ENCODE measurements around the gene BCAN. TPM values are rescaled to one million over a fixed set of nuclear protein-coding genes. Genes with fewer than 3 reads are reported as not detected.

BCAN gene
- total and polyA plus RNA-seq, 8 donors = 0.34 to 0.87 (median 0.61) TPM

DNA sequence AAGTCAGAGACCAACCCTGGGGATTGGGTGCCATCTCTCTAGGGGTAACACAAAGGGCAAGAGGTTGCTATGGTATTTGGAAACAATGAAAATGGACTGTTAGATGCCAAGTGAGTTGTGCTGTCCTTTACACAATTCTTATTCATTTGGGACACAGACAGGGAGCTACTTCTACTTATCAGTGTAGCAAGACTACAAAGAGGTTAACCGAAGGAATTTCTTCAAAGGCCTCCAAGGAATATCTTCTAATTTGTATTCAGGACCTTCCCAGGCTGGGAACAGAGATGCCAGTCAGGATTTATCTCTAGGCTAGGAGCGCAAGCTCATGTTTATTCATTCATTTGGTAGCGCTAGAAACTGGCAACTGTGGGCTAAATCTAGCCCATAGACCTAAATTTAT is 47.7 kb upstream of the BCAN start:
- H3K36me3 ChIP-seq = peaks cover 0 to 58% of the 10 kb centered on the region in 2 donors
- H3K4me1 ChIP-seq = peaks cover 5 to 19% of the 10 kb centered on the region in 2 donors
- no peaks in the 10 kb centered on the region for H3K27me3 ChIP-seq
- intact Hi-C loops (cut with DNase I) = no loop called here
- no peaks in the 10 kb centered on the region for H3K9me3 ChIP-seq
- ATAC-seq (no peak), DNase-seq (no peak)
- H3K4me3 ChIP-seq = no peak overlapping the region
- TF ChIP-seq CTCF (IDR thresholded peaks at IDR 0.05) = no peak
- no peak overlapping the region for H3K27ac ChIP-seq

GRCh38 chr1:156595016-156595415 is 46.9 kb upstream of the BCAN start:
- Histone ChIP-seq H3K4me1 (peaks cover 5 to 25% of the 10 kb centered on the region in 2 donors), H3K36me3 (peaks cover 0 to 58% of the 10 kb centered on the region in 2 donors), H3K27me3 (no peaks in the 10 kb centered on the region), H3K27ac (no peak overlapping the region), H3K9me3 (no peaks in the 10 kb centered on the region), H3K4me3 (no peak overlapping the region)
- intact Hi-C loops (cut with DNase I) = no loop called here
- ATAC-seq (no peak), DNase-seq (no peak)
- no peak for TF ChIP-seq CTCF (IDR thresholded peaks at IDR 0.05)

DNA sequence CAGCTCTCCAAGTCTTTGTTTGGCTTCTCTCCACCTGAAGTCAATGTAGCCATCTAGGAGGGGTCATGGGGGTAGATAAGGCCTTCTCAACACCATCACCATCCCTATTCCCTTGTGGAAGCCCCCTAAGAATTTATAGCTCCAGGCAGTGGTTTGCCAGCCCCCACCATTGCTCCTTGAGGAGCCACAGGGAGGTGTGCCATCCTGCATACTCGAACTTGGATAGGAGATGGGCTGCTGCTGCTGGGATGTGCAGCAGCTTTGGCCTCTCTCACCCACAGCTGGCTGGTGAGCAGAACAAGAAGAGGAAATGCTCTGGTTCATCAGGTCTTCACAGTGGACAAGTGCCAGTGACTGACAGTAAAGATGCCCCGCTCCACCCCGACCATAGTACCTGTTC is 45.5 kb upstream of the BCAN start:
- Histone ChIP-seq H3K36me3 (peaks cover 0 to 58% of the 10 kb centered on the region in 2 donors), H3K27ac (no peak overlapping the region), H3K4me1 (peaks cover 11 to 29% of the 10 kb centered on the region in 2 donors), H3K27me3 (no peaks in the 10 kb centered on the region), H3K9me3 (no peaks in the 10 kb centered on the region), H3K4me3 (no peak overlapping the region)
- ATAC-seq (no peak), DNase-seq (no peak)
- intact Hi-C loops (cut with DNase I) = no loop called here
- TF ChIP-seq CTCF (IDR thresholded peaks at IDR 0.05) = no peak

DNA sequence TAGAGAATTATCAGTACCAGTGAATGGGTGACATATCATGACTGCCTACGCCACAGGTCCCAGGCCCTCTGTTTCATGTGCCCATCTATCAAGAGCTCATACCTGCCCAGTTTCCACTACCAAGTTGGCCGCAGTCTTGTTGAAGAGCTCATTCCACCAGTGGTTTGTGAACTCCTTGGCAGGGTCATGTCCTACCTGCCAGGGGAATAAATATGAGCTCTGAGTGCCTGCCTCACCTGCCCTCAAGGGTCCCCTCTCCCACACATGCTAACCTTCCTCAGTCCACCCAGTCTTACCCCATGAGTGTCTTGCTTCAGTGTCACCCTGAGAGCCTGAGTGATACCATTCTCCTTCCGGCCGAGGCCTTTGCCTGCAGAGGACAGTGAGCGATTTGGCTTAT is 43.8 kb upstream of the BCAN start:
- peaks cover 10 to 27% of the 10 kb centered on the region in 2 donors for H3K4me1 ChIP-seq
- no peak overlapping the region for H3K27ac ChIP-seq
- intact Hi-C loops (cut with DNase I) = no loop called here
- no peaks in the 10 kb centered on the region for H3K9me3 ChIP-seq
- no peak overlapping the region for H3K4me3 ChIP-seq
- DNase-seq = no peak
- H3K27me3 ChIP-seq = no peaks in the 10 kb centered on the region
- peaks cover 0 to 57% of the 10 kb centered on the region in 2 donors for H3K36me3 ChIP-seq
- TF ChIP-seq CTCF (IDR thresholded peaks at IDR 0.05) = no peak
- no peak for ATAC-seq

DNA sequence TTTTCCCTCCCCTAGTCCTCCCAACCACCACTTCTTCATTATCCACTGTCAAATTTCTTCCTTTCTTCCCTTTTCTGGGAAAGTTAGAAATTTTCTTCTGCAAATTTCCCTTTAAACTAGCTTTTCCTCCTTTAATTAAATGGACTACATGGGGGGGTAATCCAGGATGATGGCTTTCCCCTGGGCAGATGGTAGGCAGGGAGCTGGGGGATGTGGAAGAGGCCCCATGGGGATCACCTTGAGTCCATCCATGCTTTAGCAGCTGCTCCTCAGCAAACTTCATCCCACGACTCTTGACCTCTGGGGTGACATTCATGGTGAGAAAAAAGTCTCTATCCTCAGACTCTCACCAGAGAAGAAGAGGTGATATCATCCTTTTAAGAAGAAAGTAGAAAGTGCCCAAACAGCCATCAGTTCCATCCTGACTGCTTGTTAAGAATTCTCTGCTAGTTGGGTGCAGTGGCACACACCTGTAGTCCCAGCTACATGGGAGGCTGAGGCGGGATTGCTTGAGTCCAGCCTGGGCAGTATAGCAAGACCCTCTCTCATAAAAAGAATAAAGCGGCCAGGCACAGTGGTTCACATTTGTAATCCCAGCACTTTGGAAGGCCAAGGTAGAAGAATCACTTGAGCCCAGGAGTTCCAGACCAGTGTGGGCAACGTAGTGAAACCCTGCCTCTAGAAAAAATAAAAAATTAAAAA is 43.0 kb upstream of the BCAN start:
- Histone ChIP-seq H3K27me3 (no peaks in the 10 kb centered on the region), H3K27ac (no peak overlapping the region), H3K36me3 (peaks cover 0 to 52% of the 10 kb centered on the region in 2 donors), H3K4me3 (no peak overlapping the region), H3K9me3 (no peaks in the 10 kb centered on the region), H3K4me1 (peaks cover 10 to 27% of the 10 kb centered on the region in 2 donors)
- intact Hi-C loops (cut with DNase I) = no loop called here
- no peak for TF ChIP-seq CTCF (IDR thresholded peaks at IDR 0.05)
- DNase-seq (no peak), ATAC-seq (no peak)
